BE2C (cell line): ENCODE data around the gene SMYD4.

Experiments used
- DNase-seq: peaks from one replicate; pipeline ENCODE4 v3.0.0-alpha.2; 2020
- H3K27me3 ChIP-seq: fragments of 250-450 bp; sonication (Bioruptor Pico); 2 replicates; pipeline ENCODE4 v1.5.1; 2020; ENCODE audit warnings: mild to moderate bottlenecking
- H3K36me3 ChIP-seq: fragments of 250-450 bp; sonication (Bioruptor Pico); 2 replicates; pipeline ENCODE4 v1.5.1; 2020; ENCODE audit warnings: mild to moderate bottlenecking
- H3K4me1 ChIP-seq: fragments of 250-450 bp; sonication (Bioruptor Pico); 2 replicates; pipeline ENCODE4 v1.5.1; 2020
- H3K4me3 ChIP-seq: 2 replicates; pipeline ENCODE4 v1.5.1; 2011; ENCODE audit warnings: low read depth, low read length
- H3K9me3 ChIP-seq: fragments of 250-450 bp; sonication (Bioruptor Pico); 2 replicates; pipeline ENCODE4 v1.5.1; 2020
- TF ChIP-seq, protein P1 (sequence below): IDR thresholded peaks from 2 replicates; pipeline ENCODE4 v1.5.1; 2012; ENCODE audit warnings: mild to moderate bottlenecking, low read depth, low read length

The SMYD4 gene

DNA sequence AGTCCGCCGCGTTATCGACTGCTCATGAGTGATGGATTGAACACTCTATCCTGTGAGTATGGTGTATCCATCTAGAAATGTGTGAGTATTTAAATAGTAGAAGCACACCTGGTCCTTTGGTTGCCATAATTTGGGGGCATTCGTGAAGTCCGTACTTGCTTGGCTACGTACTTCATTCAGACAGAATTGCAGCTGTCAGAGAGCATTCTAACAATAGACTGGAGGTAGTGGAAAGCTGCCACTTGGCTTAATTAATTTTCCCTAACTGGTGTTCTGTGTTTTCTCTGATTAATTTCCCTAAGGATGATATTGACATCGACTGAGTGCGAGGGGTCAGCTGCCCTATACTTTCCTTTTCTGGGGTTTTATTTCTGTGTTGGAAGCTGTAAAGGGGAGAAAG, 14.2 kb upstream of the SMYD4 start:
- no peaks in the 10 kb centered on the region for H3K9me3 ChIP-seq
- no peaks in the 10 kb centered on the region; the same call in 1 of the 2 replicates for H3K4me1 ChIP-seq
- H3K27me3 ChIP-seq = no peaks in the 10 kb centered on the region
- peaks cover 3% of the 10 kb centered on the region; the same call in 1 of the 2 replicates for H3K36me3 ChIP-seq
- H3K4me3 ChIP-seq = no peak overlapping the region
- no peak for DNase-seq
- TF ChIP-seq, protein P1, sequence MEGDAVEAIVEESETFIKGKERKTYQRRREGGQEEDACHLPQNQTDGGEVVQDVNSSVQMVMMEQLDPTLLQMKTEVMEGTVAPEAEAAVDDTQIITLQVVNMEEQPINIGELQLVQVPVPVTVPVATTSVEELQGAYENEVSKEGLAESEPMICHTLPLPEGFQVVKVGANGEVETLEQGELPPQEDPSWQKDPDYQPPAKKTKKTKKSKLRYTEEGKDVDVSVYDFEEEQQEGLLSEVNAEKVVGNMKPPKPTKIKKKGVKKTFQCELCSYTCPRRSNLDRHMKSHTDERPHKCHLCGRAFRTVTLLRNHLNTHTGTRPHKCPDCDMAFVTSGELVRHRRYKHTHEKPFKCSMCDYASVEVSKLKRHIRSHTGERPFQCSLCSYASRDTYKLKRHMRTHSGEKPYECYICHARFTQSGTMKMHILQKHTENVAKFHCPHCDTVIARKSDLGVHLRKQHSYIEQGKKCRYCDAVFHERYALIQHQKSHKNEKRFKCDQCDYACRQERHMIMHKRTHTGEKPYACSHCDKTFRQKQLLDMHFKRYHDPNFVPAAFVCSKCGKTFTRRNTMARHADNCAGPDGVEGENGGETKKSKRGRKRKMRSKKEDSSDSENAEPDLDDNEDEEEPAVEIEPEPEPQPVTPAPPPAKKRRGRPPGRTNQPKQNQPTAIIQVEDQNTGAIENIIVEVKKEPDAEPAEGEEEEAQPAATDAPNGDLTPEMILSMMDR = no peak

- Histone ChIP-seq H3K9me3 (no peaks in the 10 kb centered on the region), H3K27me3 (no peaks in the 10 kb centered on the region), H3K4me1 (no peaks in the 10 kb centered on the region), H3K36me3 (no peaks in the 10 kb centered on the region; the same call in 1 of the 2 replicates), H3K4me3 (no peak overlapping the region)
- TF ChIP-seq, protein P1 = no peak
- DNase-seq = no peak
These were observed 9.8 kb upstream of the SMYD4 start for GRCh38 chr17:1839516-1839915.

DNA sequence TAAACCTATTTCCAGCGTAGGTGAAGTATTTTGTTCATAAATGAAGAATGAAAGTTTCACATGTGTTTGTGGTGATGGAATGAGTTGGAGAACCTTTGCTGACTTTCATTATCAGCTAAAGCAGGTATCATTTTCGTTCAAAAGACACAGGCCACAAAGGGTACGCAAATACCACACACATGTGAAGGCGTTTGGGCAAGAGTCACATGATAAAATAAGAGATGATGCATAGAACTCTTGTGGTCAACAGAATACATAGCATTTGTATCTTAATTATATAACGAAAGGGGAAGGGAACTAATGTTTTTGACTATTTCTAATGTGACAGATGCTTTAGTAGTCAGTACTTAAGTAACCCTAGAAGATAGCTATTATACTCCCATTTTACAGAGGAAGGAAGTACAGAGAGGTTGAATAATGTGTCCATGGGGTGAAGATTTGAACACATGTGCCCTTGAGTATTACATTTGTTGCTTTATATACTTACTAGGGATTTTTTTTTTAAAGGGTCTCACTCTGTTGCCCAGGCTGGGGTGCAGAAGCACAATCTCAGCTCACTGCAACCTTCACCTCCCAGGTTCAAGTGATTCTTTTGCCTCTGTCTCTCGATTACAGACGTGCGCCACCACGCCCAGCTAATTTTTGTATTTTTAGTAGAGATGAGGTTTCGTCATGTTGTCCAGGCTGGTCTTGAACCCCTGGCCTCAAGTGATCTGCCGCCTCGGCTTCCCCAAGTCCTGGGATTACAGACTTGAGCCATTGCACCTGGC, 4.9 kb upstream of the SMYD4 start:
- H3K4me3 ChIP-seq = no peak overlapping the region
- no peak for DNase-seq
- no peaks in the 10 kb centered on the region for H3K9me3 ChIP-seq
- H3K36me3 ChIP-seq = no peaks in the 10 kb centered on the region
- H3K4me1 ChIP-seq = no peaks in the 10 kb centered on the region
- no peaks in the 10 kb centered on the region for H3K27me3 ChIP-seq
- TF ChIP-seq, protein P1 = no peak

- no peaks in the 10 kb centered on the region for H3K36me3 ChIP-seq
- TF ChIP-seq, protein P1 = no peak
These were observed 586 bp upstream of the SMYD4 start for GRCh38 chr17:1830288-1830687.

GRCh38 chr17:1829216-1829591, 498 bp downstream of the SMYD4 start:
- Histone ChIP-seq H3K4me3 (peak overlapping the region; percentile 80), H3K9me3 (no peaks in the 10 kb centered on the region), H3K27me3 (no peaks in the 10 kb centered on the region), H3K36me3 (no peaks in the 10 kb centered on the region), H3K4me1 (no peaks in the 10 kb centered on the region)
- TF ChIP-seq, protein P1 = no peak
- DNase-seq = no peak

More at GRCh38 chr17:1830288-1830687, 586 bp upstream of the SMYD4 start:
- DNase-seq = no peak
- H3K4me1 ChIP-seq = no peaks in the 10 kb centered on the region
- peak overlapping the region; percentile 80 for H3K4me3 ChIP-seq
- H3K27me3 ChIP-seq = no peaks in the 10 kb centered on the region
- no peaks in the 10 kb centered on the region for H3K9me3 ChIP-seq

GRCh38 chr17:1820528-1821252, 9.0 kb downstream of the SMYD4 start:
- Histone ChIP-seq H3K4me3 (no peak overlapping the region), H3K36me3 (no peaks in the 10 kb centered on the region), H3K4me1 (no peaks in the 10 kb centered on the region), H3K9me3 (no peaks in the 10 kb centered on the region), H3K27me3 (no peaks in the 10 kb centered on the region)
- TF ChIP-seq, protein P1 = no peak
- no peak for DNase-seq
